Activated T-cell treated with anti-CD3 and anti-CD28 coated beads, Interleukin-2, amount 50 U/mL, for 72 hours (primary cell): Measurements from ENCODE around the gene MAP1LC3C. TPM values are rescaled to one million over a fixed set of nuclear protein-coding genes. Genes with fewer than 3 reads are reported as not detected.

ENCODE experiments used
- ATAC-seq, 2 donors: fragments of 150-1000 bp; cut with Tn5 transposase; replicated peaks in 1 of 2; 2 replicates each; pipeline ENCODE4 v1.10.0; 2021; ENCODE audit warnings: moderate library complexity in 2 of 2, mild to moderate bottlenecking in 1 of 2
- DNase-seq, 2 donors: peaks; one replicate each; pipeline ENCODE4 v3.0.0; 2021 to 2022; ENCODE audit warnings: mixed read lengths in 1 of 2
- H3K27ac Mint-ChIP-seq: one replicate; pipeline ENCODE4 v1.8.0; 2022; ENCODE audit warnings: mild to moderate bottlenecking, moderate library complexity, mixed read lengths
- H3K27me3 Mint-ChIP-seq: one replicate; pipeline ENCODE4 v1.8.0; 2022; ENCODE audit warnings: low read depth, mixed read lengths
- H3K36me3 Mint-ChIP-seq, 2 donors: one replicate each; pipeline ENCODE4 v1.8.0; 2022; ENCODE audit warnings: mixed read lengths in 2 of 2, mild to moderate bottlenecking in 1 of 2; ENCODE audit not compliant: insufficient read depth in 2 of 2
- H3K4me1 Mint-ChIP-seq: one replicate; pipeline ENCODE4 v1.8.0; 2022; ENCODE audit warnings: low read depth, mixed read lengths
- H3K4me3 Mint-ChIP-seq, 2 donors: one replicate each; pipeline ENCODE4 v1.8.0; 2022; ENCODE audit warnings: mild to moderate bottlenecking in 2 of 2, mixed read lengths in 2 of 2, moderate library complexity in 2 of 2
- H3K9me3 Mint-ChIP-seq, 2 donors: one replicate each; pipeline ENCODE4 v1.8.0; 2022; ENCODE audit warnings: mixed read lengths in 2 of 2
- total RNA-seq, 2 donors: library from RNA; stranded (reverse); gene quantifications; one replicate each; pipeline ENCODE4 v1.2.3, GENCODE V29; 2022

Gene MAP1LC3C
- not detected for total RNA-seq

- Mint-ChIP-seq H3K27ac (no peak within 1 kb of the TSS), H3K4me3 (peak within 1 kb of the TSS; percentile 76 to 79), H3K36me3 (no peaks in the 10 kb centered on the region), H3K9me3 (no peaks in the 10 kb centered on the region), H3K4me1 (peaks cover 5% of the 10 kb centered on the region), H3K27me3 (no peaks in the 10 kb centered on the region)
- DNase-seq: no peak
- ATAC-seq: no peak
Measured at GRCh38 chr1:241999026-241999425, at the start of gene MAP1LC3C. Gene MAP1LC3C (minus strand): TSS chr1:241999098. CDS start chr1:241999008, 90 bp downstream.

GRCh38 chr1:242043165-242043564 lies 44.3 kb upstream of the MAP1LC3C start:
- Mint-ChIP-seq H3K36me3 (no peaks in the 10 kb centered on the region), H3K9me3 (no peaks in the 10 kb centered on the region), H3K27me3 (no peaks in the 10 kb centered on the region), H3K4me1 (no peaks in the 10 kb centered on the region), H3K27ac (no peak overlapping the region), H3K4me3 (no peak overlapping the region)
- no peak for ATAC-seq
- no peak for DNase-seq

GRCh38 chr1:242034392-242034791 lies 35.5 kb upstream of the MAP1LC3C start:
- Mint-ChIP-seq H3K27ac (no peak overlapping the region), H3K4me3 (no peak overlapping the region), H3K36me3 (no peaks in the 10 kb centered on the region), H3K9me3 (no peaks in the 10 kb centered on the region), H3K4me1 (no peaks in the 10 kb centered on the region), H3K27me3 (no peaks in the 10 kb centered on the region)
- ATAC-seq (no peak), DNase-seq (no peak)

- Mint-ChIP-seq H3K9me3 (no peaks in the 10 kb centered on the region), H3K27ac (no peak overlapping the region), H3K27me3 (no peaks in the 10 kb centered on the region), H3K36me3 (no peaks in the 10 kb centered on the region), H3K4me1 (no peaks in the 10 kb centered on the region), H3K4me3 (no peak overlapping the region)
- no peak for ATAC-seq
- no peak for DNase-seq
Measured at GRCh38 chr1:242033447-242033846, 34.5 kb upstream of the MAP1LC3C start.

- H3K4me3 Mint-ChIP-seq: no peak overlapping the region
- ATAC-seq: no peak
- no peak for DNase-seq
- H3K36me3 Mint-ChIP-seq: no peaks in the 10 kb centered on the region
- no peaks in the 10 kb centered on the region for H3K4me1 Mint-ChIP-seq
- no peak overlapping the region for H3K27ac Mint-ChIP-seq
- no peaks in the 10 kb centered on the region for H3K9me3 Mint-ChIP-seq
- no peaks in the 10 kb centered on the region for H3K27me3 Mint-ChIP-seq
Measured at GRCh38 chr1:242030071-242030470, 31.2 kb upstream of the MAP1LC3C start.

- H3K9me3 Mint-ChIP-seq: no peaks in the 10 kb centered on the region
- H3K27me3 Mint-ChIP-seq: no peaks in the 10 kb centered on the region
- no peak overlapping the region for H3K4me3 Mint-ChIP-seq
- no peaks in the 10 kb centered on the region for H3K36me3 Mint-ChIP-seq
- ATAC-seq (no peak), DNase-seq (no peak)
- H3K27ac Mint-ChIP-seq: no peak overlapping the region
- H3K4me1 Mint-ChIP-seq: no peaks in the 10 kb centered on the region
Measured at GRCh38 chr1:242025681-242026080, 26.8 kb upstream of the MAP1LC3C start.

- no peak overlapping the region for H3K27ac Mint-ChIP-seq
- DNase-seq: no peak
- H3K4me3 Mint-ChIP-seq: no peak overlapping the region
- H3K4me1 Mint-ChIP-seq: no peaks in the 10 kb centered on the region
- no peaks in the 10 kb centered on the region for H3K9me3 Mint-ChIP-seq
- no peaks in the 10 kb centered on the region for H3K36me3 Mint-ChIP-seq
- no peak for ATAC-seq
- H3K27me3 Mint-ChIP-seq: no peaks in the 10 kb centered on the region
Measured at GRCh38 chr1:242023805-242024204, 24.9 kb upstream of the MAP1LC3C start.

GRCh38 chr1:242019018-242019417 lies 20.1 kb upstream of the MAP1LC3C start:
- no peaks in the 10 kb centered on the region for H3K27me3 Mint-ChIP-seq
- no peaks in the 10 kb centered on the region for H3K36me3 Mint-ChIP-seq
- ATAC-seq (no peak), DNase-seq (no peak)
- H3K4me1 Mint-ChIP-seq: no peaks in the 10 kb centered on the region
- no peak overlapping the region for H3K4me3 Mint-ChIP-seq
- no peaks in the 10 kb centered on the region for H3K9me3 Mint-ChIP-seq
- no peak overlapping the region for H3K27ac Mint-ChIP-seq

GRCh38 chr1:242017580-242018233 lies 18.8 kb upstream of the MAP1LC3C start:
- DNase-seq (peak; percentile 35 to 39), ATAC-seq (peak in 1 of 2 donors; percentile 42)
- H3K4me1 Mint-ChIP-seq: no peaks in the 10 kb centered on the region
- no peaks in the 10 kb centered on the region for H3K9me3 Mint-ChIP-seq
- no peaks in the 10 kb centered on the region for H3K27me3 Mint-ChIP-seq
- no peak overlapping the region for H3K4me3 Mint-ChIP-seq
- H3K27ac Mint-ChIP-seq: no peak overlapping the region
- no peaks in the 10 kb centered on the region for H3K36me3 Mint-ChIP-seq

GRCh38 chr1:242016479-242016878 lies 17.6 kb upstream of the MAP1LC3C start:
- ATAC-seq: no peak
- Mint-ChIP-seq H3K27ac (no peak overlapping the region), H3K36me3 (no peaks in the 10 kb centered on the region), H3K27me3 (no peaks in the 10 kb centered on the region), H3K4me3 (no peak overlapping the region), H3K4me1 (no peaks in the 10 kb centered on the region), H3K9me3 (no peaks in the 10 kb centered on the region)
- no peak for DNase-seq

GRCh38 chr1:242011894-242012660 lies 13.2 kb upstream of the MAP1LC3C start:
- no peak overlapping the region for H3K4me3 Mint-ChIP-seq
- peaks cover 5% of the 10 kb centered on the region for H3K27me3 Mint-ChIP-seq
- DNase-seq (no peak), ATAC-seq (no peak)
- H3K27ac Mint-ChIP-seq: no peak overlapping the region
- H3K36me3 Mint-ChIP-seq: no peaks in the 10 kb centered on the region
- H3K9me3 Mint-ChIP-seq: no peaks in the 10 kb centered on the region
- no peaks in the 10 kb centered on the region for H3K4me1 Mint-ChIP-seq

- DNase-seq: no peak
- H3K4me3 Mint-ChIP-seq: no peak overlapping the region
- no peaks in the 10 kb centered on the region for H3K36me3 Mint-ChIP-seq
- no peak for ATAC-seq
- H3K27me3 Mint-ChIP-seq: peaks cover 5% of the 10 kb centered on the region
- no peak overlapping the region for H3K27ac Mint-ChIP-seq
- no peaks in the 10 kb centered on the region for H3K9me3 Mint-ChIP-seq
- H3K4me1 Mint-ChIP-seq: no peaks in the 10 kb centered on the region
Measured at GRCh38 chr1:242008826-242009495, 10.1 kb upstream of the MAP1LC3C start.

- Mint-ChIP-seq H3K27ac (no peak overlapping the region), H3K27me3 (peaks cover 5% of the 10 kb centered on the region), H3K36me3 (no peaks in the 10 kb centered on the region), H3K4me3 (no peak overlapping the region), H3K9me3 (no peaks in the 10 kb centered on the region), H3K4me1 (no peaks in the 10 kb centered on the region)
- DNase-seq (no peak), ATAC-seq (no peak)
Measured at GRCh38 chr1:242006976-242007375, 8.1 kb upstream of the MAP1LC3C start.
